GM23248 (cell line): ENCODE results near the gene NOSIP.

Experiments
- EZH2 ChIP-seq: fragments of 200-600 bp; sonication (generic); IDR thresholded peaks from 2 replicates; pipeline ENCODE4 v1.6.1; 2018; ENCODE audit warnings: antibody characterized with exemption, mild to moderate bottlenecking; ENCODE audit not compliant: insufficient read depth, poor library complexity, severe bottlenecking
- EZH2phosphoT487 ChIP-seq: fragments of 200-600 bp; sonication (generic); IDR thresholded peaks from 2 replicates; pipeline ENCODE4 v1.6.1; 2018; ENCODE audit warnings: antibody characterized with exemption, moderate library complexity, mild to moderate bottlenecking, low read depth; ENCODE audit not compliant: insufficient read depth

DNA sequence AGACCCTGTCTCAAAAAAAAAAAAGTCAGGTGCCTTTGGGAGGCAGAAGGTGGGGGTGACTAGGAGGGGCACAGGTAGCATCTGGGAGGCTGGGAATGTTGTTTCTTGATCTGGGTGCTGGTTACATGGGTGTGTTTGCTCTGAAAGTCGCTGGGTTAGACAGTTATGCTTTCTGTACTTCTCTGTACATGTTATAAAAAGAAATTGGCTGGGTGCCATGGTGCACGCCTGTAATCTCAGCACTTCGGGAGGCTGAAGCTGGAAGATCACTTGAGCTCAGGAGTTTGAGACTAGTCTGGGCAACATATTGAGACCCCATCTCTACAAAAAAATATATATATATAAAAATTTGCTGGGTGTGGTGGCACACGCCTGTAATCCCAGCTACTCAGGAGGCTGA, 15.1 kb downstream of the NOSIP start:
- no peak for TF ChIP-seq EZH2
- TF ChIP-seq EZH2phosphoT487 = no peak
